IMR-90 (cell line): Measurements from ENCODE around the gene AKT3. TPM values are rescaled to one million over a fixed set of nuclear protein-coding genes. Genes with fewer than 3 reads are reported as not detected.

Experiments used
- ATAC-seq: fragments of 200-7000 bp; cut with Tn5 transposase; 2 replicates; pipeline ENCODE4 v1.9.1; 2020; ENCODE audit warnings: low read depth, mild to moderate bottlenecking, moderate library complexity
- BruUV-seq: library from RNA; stranded (reverse); fragments of 400-500 nt; replicated peaks from 2 replicates; lab custom pipeline; 2021; lab: Mats Ljungman, UMichigan
- CTCF ChIA-PET: fragments of 300-600 bp; formaldehyde crosslinking; extraction: SDS; loops from one replicate; lab custom pipeline; 2021; ENCODE audit warnings: antibody characterized with exemption; lab: Yijun Ruan, JAX
- POLR2A ChIA-PET: fragments of 300-600 bp; sonication (Branson Sonifier 250); formaldehyde crosslinking; loops from one replicate; lab custom pipeline; 2022; ENCODE audit warnings: antibody characterized with exemption; ENCODE audit not compliant: unreplicated experiment; lab: Charles Lee
- DNase-seq: peaks from one replicate; pipeline ENCODE4 v3.0.0; 2013
- H2AFZ ChIP-seq: replicated peaks from 2 replicates; pipeline ENCODE3; 2013; ENCODE audit warnings: low read length, mild to moderate bottlenecking; ENCODE audit not compliant: poor library complexity
- H2AK5ac ChIP-seq: 2 replicates; pipeline ENCODE4 v1.6.1; 2013; ENCODE audit warnings: low read depth, low read length, inconsistent platforms
- H2AK9ac ChIP-seq: replicated peaks from 2 replicates; pipeline ENCODE3; 2013; ENCODE audit warnings: mild to moderate bottlenecking, low read depth, low read length, moderate library complexity; ENCODE audit not compliant: poor library complexity
- H2BK120ac ChIP-seq: 2 replicates; pipeline ENCODE4 v1.6.1; 2013; ENCODE audit warnings: low read depth, low read length, inconsistent platforms
- H2BK15ac ChIP-seq: 3 replicates; pipeline ENCODE4 v1.6.1; 2013; ENCODE audit warnings: low read depth, low read length, inconsistent platforms
- H2BK20ac ChIP-seq: 2 replicates; pipeline ENCODE4 v1.6.1; 2013; ENCODE audit warnings: low read depth, mild to moderate bottlenecking, inconsistent platforms, low read length, moderate library complexity
- H2BK5ac ChIP-seq: 2 replicates; pipeline ENCODE4 v1.6.1; 2013; ENCODE audit warnings: mild to moderate bottlenecking, low read depth, low read length, inconsistent platforms; ENCODE audit not compliant: poor library complexity, severe bottlenecking
- H3K14ac ChIP-seq: replicated peaks from 2 replicates; pipeline ENCODE4 v1.6.1; 2013; ENCODE audit warnings: low read depth, low read length, inconsistent platforms
- H3K18ac ChIP-seq: 2 replicates; pipeline ENCODE4 v1.6.1; 2013; ENCODE audit warnings: low read depth, low read length, control low read depth
- H3K23ac ChIP-seq: 2 replicates; pipeline ENCODE4 v1.6.1; 2013; ENCODE audit warnings: low read depth, low read length, inconsistent platforms
- H3K27ac ChIP-seq: 2 replicates; pipeline ENCODE4 v1.5.1; 2013; ENCODE audit warnings: mild to moderate bottlenecking, control low read depth, low read length; ENCODE audit not compliant: insufficient read depth
- H3K27me3 ChIP-seq: 2 replicates; pipeline ENCODE4 v1.6.1; 2013; ENCODE audit warnings: low read length; ENCODE audit not compliant: control insufficient read depth, insufficient read depth
- H3K36me3 ChIP-seq: 2 replicates; pipeline ENCODE4 v1.6.1; 2013; ENCODE audit warnings: low read length, mixed read lengths; ENCODE audit not compliant: control insufficient read depth, insufficient read depth
- H3K4ac ChIP-seq: 2 replicates; pipeline ENCODE4 v1.6.1; 2013; ENCODE audit warnings: low read depth, low read length, inconsistent platforms
- H3K4me1 ChIP-seq: 2 replicates; pipeline ENCODE4 v1.6.1; 2013; ENCODE audit warnings: low read length, mixed read lengths; ENCODE audit not compliant: control insufficient read depth, insufficient read depth
- H3K4me2 ChIP-seq: 2 replicates; pipeline ENCODE4 v1.6.1; 2013; ENCODE audit warnings: low read depth, mild to moderate bottlenecking, control low read depth, low read length, moderate library complexity
- H3K4me3 ChIP-seq: 2 replicates; pipeline ENCODE4 v1.5.1; 2013; ENCODE audit warnings: low read depth, mild to moderate bottlenecking, control low read depth, low read length, moderate library complexity; ENCODE audit not compliant: insufficient read depth
- H3K56ac ChIP-seq: 2 replicates; pipeline ENCODE4 v1.6.1; 2013; ENCODE audit warnings: low read length, inconsistent platforms; ENCODE audit not compliant: insufficient read depth; ENCODE audit errors: extremely low read depth
- H3K79me1 ChIP-seq, 2 experiments: 2 replicates each; pipeline ENCODE4 v1.6.1; 2013; ENCODE audit warnings: low read length in 2 of 2, inconsistent platforms in 1 of 2, low read depth in 1 of 2
- H3K9ac ChIP-seq: 2 replicates; pipeline ENCODE4 v1.6.1; 2013; ENCODE audit warnings: low read depth, low read length, control low read depth
- H3K9me1 ChIP-seq: 2 replicates; pipeline ENCODE4 v1.6.1; 2013; ENCODE audit warnings: low read length, inconsistent platforms; ENCODE audit not compliant: insufficient read depth
- H3K9me3 ChIP-seq: 2 replicates; pipeline ENCODE4 v1.6.1; 2013; ENCODE audit warnings: low read length; ENCODE audit not compliant: control insufficient read depth, insufficient read depth
- H4K20me1 ChIP-seq: 2 replicates; pipeline ENCODE4 v1.6.1; 2013; ENCODE audit warnings: low read length, inconsistent platforms; ENCODE audit not compliant: insufficient read depth
- H4K5ac ChIP-seq: 2 replicates; pipeline ENCODE4 v1.6.1; 2013; ENCODE audit warnings: mild to moderate bottlenecking, low read depth, low read length, control low read depth
- H4K8ac ChIP-seq, 2 experiments: 2 replicates each; pipeline ENCODE4 v1.6.1; 2013; ENCODE audit warnings: low read depth in 2 of 2, low read length in 2 of 2, control low read depth in 1 of 2, inconsistent platforms in 1 of 2
- H4K91ac ChIP-seq: 2 replicates; pipeline ENCODE4 v1.6.1; 2013; ENCODE audit warnings: low read depth, low read length, inconsistent platforms; ENCODE audit not compliant: insufficient read depth
- CHD1 ChIP-seq: IDR thresholded peaks from 2 replicates; pipeline ENCODE4 v1.6.1; 2012; ENCODE audit warnings: low read depth, low read length, improper control_type of control experiment
- POLR2A ChIP-seq: IDR thresholded peaks from 2 replicates; pipeline ENCODE4 v1.6.1; 2012; ENCODE audit warnings: mild to moderate bottlenecking, low read depth, low read length
- SMC3 ChIP-seq: fragments of 150-350 bp; IDR thresholded peaks from 2 replicates; pipeline ENCODE4 v1.6.1; 2016; ENCODE audit warnings: low read depth, mild to moderate bottlenecking, antibody characterized with exemption, low read length, moderate library complexity
- USF2 ChIP-seq: fragments of 150-350 bp; IDR thresholded peaks from 2 replicates; pipeline ENCODE4 v1.6.1; 2017; ENCODE audit warnings: mild to moderate bottlenecking, antibody characterized with exemption, low read length, low read depth
- WGBS, 2 experiments: methylation state at CpG; one replicate each; pipeline versions ENCODE4 v1.1.5 to v1.1.7; 2013; ENCODE audit warnings: missing lambda C conversion rate in 2 of 2; ENCODE audit not compliant: insufficient read length in 1 of 2; ENCODE audit errors: extremely low coverage in 2 of 2; 5-methylcytosine and 5-hydroxymethylcytosine counted together
- dilution Hi-C: fragments of 300-500 bp; cut with HindIII; formaldehyde crosslinking; loops from one replicate; pipeline ENCODE4 v1.14.3; 2018; ENCODE audit warnings: low sequenced_read_pairs; ENCODE audit not compliant: unreplicated experiment
- in situ Hi-C: fragments of 300-500 bp; cut with MboI; formaldehyde crosslinking; loops from 3 replicates; pipeline ENCODE4 v1.14.3; 2019; ENCODE audit warnings: low sequenced_read_pairs, inconsistent platforms, mixed read lengths
- intact Hi-C: fragments of 100-400 bp; cut with micrococcal nuclease; formaldehyde crosslinking; loops from 2 replicates; pipeline ENCODE4 v1.10.0; 2022
- polyA plus RNA-seq, 3 experiments: library from polyadenylated mRNA; depleted of rRNA; stranded (reverse); fragments of >200 nt; gene quantifications; 2 replicates each; pipeline ENCODE4 v1.2.3, GENCODE V29; 2012; ENCODE audit warnings: low replicate concordance in 1 of 3
- total RNA-seq: library from RNA; depleted of rRNA; stranded (reverse); fragments of >200 nt; gene quantifications from 2 replicates; pipeline ENCODE4 v1.2.3, GENCODE V29; 2012

Gene AKT3
- total and polyA plus RNA-seq, 2 of the 4 experiments (the other 2 are of a cell fraction) = 15.2 to 19.4 TPM

GRCh38 chr1:243754348-243754747 is 95.7 kb downstream of the AKT3 start:
- Histone ChIP-seq H3K9me1 (peaks cover 5% of the 10 kb centered on the region; the same call in 1 of the 2 replicates), H3K27me3 (no peaks in the 10 kb centered on the region), H3K9ac (no peak overlapping the region), H3K27ac (no peak overlapping the region), H3K4me1 (no peaks in the 10 kb centered on the region), H4K8ac (no peak overlapping the region), H3K4me2 (no peak overlapping the region), H2BK20ac (no peak overlapping the region), H3K4me3 (no peak overlapping the region), H4K20me1 (peaks cover 4% of the 10 kb centered on the region; the same call in 1 of the 2 replicates), H2AK9ac (no peak overlapping the region), H2AK5ac (no peak overlapping the region), H2BK5ac (no peak overlapping the region), H4K91ac (no peak overlapping the region), H3K4ac (no peak overlapping the region), H3K36me3 (no peaks in the 10 kb centered on the region), H3K14ac (no peak overlapping the region), H4K5ac (no peak overlapping the region), H2BK15ac (no peak overlapping the region), H3K79me1 (peaks cover 27 to 28% of the 10 kb centered on the region in 2 experiments), H3K9me3 (no peaks in the 10 kb centered on the region), H3K56ac (no peak overlapping the region), H2AFZ (no peak overlapping the region), H3K18ac (no peak overlapping the region), H2BK120ac (no peak overlapping the region), H3K23ac (no peak overlapping the region)
- no peak for ATAC-seq
- WGBS, 2 experiments = 100% methylated on average over 2 of the region's 6 CpGs; no CpG with 5 or more reads in 1 of the 2 experiments
- TF ChIP-seq POLR2A (no peak), USF2 (no peak), CHD1 (no peak), SMC3 (no peak)
- ChIA-PET CTCF (interaction anchor here (0.7 kb wide), 1 partner anchor 38 kb away, joined by 4 read pairs; no protein-coding TSS in a partner anchor), POLR2A (no interaction called here)
- no TSS peak for BruUV-seq
- in situ Hi-C loops (no loop called here), dilution Hi-C loops (no loop called here), intact Hi-C loops (no loop called here)
- no peak for DNase-seq
